Measurements from ENCODE around the gene TTPAL.

TTPAL gene

DNA sequence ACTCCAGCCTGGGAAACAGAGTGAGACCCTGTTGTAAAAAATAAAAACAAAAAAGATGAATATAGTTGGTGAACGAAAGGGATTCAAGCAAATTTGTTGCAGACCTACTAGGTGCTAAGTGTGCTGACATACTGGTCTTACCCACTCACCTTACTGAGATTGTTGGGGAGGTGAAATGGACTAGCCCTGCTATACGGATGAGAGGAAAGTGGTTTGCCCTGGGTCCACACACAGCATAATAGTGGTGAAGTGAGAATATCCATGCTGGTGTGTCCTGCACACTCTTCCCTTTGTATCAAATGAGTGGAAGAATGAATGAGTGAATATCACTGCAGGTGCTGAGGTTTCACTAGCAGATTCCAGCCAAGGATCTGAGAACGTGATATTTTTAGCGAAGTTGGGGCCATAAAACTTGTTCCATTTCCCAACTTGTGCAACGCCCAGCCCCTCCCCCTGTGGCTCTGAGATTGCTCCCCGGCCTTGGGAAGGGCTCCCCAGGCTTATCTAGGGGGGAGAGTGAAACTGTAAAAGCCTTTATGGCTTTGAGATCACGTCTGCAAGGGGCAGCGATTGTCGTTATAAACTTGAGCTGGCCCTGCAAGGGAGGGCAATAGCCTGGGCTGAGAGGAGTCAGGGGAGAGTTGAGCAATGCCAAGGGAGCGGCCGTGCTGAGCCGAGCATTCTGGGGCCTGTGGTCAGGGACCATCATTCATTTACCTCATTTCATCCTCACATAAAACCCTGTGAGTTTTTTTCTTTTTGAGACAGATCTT lies 33.2 kb upstream of the TTPAL start:
- DNase-seq = no peak

DNA sequence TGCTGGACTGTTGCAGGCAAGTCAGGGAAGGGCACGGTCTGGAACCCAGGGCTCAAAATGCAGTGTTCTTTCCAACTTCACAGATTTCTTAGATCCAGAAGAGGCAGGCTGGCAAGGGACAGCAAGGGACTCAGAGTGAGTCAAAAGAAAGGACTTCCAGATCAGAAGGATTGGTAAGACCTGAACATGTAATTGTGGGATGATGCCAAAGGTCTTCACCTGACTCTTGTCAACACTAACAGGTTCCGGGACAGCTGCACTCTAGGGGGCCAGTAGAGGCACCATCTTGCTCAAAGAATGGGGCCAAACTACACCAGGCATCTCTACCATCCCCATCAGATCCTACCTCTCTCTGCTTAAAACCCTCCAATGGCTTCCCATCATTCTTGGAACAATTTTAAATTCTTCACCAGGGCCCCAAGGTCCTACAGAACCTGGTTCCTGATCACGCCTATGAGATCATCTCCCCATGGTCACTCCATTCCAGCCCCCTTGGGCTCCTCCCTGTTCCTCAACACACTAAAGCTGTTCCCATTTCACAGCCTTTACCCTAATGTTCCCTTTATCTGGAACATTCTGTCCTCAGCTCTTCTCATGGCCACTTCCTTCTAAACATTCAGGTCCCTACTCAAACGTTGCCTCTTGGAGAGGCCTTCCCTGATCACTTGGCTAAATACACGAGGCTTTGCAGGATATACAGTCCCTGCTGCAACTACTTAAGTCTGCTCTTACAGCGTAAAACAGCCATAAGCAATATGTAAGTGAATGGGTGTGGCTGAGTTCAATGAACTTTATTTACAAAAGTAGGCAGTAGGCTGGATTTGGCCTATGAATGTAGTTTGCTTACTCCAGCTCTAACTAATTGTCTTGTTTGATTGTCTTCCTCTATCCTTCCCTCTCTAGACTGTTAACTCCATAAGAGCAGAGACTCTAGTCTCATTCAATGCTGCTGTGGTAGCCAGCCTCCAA lies 29.6 kb upstream of the TTPAL start:
- DNase-seq = no peak

DNA sequence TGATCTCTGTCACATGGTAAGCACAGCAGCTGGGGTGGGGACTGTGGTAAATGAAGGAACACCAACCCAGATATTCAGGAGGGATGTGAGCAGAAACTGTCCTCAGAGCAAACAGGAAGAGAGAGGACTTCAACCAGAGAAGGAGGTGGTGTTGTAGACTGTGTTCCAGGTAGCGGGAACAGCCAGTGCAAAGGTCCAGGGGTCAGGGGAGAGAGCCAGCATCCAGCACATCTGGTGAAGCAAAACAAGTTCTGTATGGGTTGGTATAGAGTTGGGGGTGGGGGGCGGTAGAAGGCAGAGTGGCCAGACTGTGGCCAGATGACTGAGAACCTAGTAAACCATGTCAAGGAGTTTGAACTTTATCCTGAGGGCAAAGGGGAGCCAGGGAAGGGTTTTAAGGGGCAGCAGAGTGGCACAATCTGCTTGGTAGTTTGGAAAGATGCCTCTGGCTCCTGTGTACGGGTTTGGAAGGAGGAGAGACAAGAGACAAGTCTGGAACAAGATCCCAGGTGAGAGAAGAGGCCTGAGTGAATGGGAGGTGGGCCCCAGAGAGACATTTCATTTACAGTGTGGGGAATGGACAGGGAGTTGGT lies 27.8 kb upstream of the TTPAL start:
- no peak for DNase-seq

DNA sequence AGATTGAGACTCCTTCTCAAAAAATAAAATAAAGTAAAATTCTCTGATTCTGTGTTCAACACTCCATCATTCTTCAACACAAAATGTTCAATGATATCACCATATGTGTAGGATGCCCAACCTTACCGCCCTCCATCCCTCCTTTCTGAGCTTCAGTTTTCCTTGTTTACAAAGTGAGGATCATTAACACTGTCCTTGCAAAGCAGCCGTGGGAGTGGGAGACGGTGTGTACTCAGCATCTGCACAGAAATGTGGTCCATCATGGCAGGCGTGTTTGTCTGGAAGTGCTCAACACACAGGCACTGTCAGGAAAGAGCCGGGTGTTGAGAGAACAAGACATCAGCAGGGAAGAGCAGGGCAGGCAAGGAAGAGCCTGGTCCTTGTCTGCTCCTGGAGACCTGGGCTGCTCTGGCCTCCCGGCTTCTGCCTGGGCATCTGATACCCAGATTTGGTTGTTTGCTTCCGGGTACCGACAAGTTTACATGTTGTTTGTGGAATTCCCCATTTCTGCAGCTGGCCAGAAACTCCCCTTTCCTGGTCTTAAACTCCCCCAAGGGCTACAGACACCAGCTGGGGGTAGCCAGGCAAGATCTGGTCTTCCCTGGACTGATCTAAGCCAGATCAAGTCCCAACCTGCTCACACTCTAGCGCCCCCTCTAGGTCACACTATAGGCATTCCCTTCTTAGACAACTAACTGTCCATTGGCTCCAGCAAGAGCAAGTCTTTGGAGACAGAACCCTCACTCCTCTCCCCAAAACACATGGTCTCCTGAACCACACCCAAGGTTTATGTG lies 26.7 kb upstream of the TTPAL start:
- peak; percentile 34 for DNase-seq

DNA sequence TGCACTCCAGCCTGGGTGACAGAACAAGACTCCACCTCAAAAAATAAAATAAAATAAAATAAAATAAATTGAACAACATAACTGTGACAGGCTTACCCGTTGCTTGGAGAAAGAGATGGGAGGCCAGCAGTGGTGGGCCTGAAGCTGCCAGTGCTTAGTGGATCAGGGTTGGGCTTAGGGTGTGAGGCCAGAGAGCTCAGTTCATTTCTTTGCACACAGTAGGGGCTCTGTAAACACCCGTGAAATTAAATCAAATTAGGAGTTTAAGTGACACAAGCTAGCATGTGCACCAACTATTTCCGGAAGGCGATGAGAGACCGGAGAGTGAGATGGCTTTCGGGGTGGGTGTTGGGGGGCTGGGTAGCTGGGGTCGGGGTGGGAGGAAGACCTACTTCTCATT lies 25.8 kb upstream of the TTPAL start:
- DNase-seq = no peak

DNA sequence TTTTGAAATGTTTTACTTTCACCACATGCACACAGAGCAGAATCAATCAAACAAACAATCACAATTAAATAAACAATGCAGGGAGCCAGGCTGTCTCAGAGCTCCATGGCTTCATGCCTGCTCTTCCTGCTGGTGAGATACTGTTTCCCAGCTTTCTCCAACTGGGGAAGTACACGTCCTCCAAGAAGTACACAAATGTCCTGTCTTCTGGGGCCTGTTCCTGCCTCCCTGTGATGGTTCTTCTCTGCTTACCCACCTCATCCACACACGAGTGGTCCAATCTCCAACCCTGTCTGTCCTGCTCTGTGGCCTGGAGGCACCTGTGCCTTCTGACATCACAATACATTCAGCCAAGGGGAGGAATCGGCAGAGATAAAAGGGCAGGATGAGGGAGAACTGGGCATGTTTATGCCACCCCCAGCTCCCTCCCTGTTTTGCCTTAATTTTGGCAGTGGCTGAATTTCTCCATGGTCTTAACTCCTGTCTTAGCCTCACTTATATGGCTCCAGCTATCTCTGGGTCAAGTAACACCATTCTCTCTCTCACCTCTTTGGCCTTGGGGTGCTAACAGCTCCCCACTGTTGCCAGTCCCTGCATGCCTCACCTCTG lies 25.3 kb upstream of the TTPAL start:
- DNase-seq = no peak

DNA sequence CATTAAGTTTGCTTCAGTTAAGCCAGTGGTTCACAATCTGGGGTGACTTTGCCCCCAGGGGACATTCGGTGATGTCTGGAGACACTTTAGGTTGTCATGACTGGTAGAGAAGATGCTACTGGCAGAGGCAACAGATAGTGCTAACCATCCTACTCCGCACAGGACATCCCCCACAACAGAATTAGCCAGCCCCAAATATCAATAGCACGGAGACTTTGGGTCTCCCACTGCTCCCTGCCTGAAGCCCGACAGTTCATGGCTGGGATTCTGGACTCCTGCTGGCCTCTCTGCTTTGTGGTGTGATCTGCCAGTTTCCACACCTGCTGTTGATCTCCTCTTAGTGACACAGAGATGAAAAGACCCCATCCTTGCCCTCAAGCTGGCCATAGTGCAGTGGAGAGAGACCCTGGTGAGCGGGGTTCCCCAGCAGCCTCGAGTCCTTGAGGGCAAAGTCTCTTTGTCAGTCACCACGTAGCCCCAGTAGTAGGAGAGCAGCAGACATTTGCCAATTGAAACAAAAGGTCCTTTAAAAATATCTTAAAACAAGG lies 24.7 kb upstream of the TTPAL start:
- DNase-seq = no peak

DNA sequence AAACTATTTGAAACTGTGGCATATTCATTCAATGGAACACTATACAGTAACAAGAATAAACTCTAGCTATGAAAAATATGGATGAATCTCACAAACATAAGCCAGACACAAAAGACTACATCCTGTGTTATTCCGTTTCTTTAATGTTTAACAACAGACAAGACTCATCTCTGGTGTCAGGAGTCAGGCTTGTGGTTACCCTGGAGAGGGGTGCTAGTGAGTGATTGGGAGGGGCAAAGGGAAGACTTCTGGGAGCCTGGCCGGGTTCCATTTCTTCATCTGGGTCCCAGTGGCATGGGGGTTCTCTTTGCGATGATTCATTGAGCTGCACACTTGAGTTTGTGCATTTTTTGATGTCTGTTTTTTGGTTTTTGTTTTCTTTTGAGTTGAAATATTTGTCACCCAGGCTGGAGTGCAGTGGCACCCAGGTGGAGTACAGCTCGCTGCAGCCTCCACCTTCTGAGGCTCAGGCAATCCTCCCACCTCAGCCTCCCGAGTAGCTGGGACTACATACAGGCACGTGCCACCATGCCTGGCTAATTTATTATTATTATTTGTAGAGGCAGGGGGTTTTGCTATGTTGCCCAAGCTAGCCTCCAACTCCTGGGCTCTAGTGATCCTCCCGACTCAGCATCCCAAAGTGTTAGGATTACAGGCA lies 21.2 kb upstream of the TTPAL start:
- DNase-seq = no peak

DNA sequence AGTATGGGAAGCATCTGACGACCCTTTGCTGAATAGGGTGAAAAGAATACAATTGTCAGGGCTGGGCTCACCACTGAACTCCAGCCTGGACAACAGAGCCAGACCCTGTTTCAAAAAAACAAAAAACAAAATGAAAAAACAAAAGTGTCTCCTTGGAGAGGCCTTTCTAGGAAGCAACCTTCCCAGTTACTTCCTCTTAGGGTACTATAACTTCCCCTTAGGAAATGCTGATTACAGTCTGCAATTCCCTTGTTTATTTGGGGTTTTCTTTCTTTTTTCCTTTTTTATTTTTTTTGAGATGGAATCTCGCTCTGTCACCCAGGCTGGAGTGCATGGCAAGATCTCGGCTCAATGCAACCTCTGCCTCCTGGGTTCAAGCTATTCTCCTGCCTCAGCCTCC lies 20.5 kb upstream of the TTPAL start:
- DNase-seq = no peak

DNA sequence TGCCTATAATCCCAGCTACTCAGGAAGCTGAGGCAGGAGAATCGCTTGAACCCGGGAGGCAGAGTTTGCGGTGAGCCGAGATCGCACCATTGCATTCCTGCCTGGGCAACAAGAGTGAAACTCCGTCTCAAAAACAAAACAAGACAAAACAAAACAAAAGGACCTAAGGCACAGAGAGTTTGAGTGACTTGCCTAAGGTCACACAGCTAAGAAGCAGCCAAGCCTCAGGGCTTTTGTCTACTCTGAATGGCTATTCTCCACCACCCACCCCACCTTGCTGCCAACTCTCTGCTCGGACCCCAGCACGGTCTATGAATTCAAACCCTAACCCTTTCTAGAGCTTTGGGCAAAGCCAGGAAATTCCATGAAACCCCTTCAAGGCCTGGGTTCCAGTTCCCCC lies 19.1 kb upstream of the TTPAL start:
- no peak for DNase-seq

DNA sequence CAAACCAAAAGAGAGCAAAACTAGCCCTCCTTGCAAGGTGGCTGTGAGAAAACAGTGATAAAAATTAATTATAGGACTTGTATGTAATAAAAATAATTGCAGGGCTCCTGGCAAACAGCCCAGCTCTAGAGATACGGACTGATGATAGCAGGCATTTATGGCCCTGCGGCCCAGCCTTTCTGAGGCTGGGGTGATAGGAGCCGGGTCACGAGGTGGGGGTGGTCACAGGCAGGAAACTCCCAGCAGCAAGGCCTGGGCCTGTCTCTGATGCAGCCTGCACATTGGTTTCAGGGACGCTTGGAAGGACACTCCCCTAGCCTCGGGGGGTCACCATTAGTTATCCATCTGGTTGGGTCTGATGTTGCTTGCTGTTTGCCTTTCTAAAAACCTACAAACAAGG lies 18.7 kb upstream of the TTPAL start:
- DNase-seq = no peak

DNA sequence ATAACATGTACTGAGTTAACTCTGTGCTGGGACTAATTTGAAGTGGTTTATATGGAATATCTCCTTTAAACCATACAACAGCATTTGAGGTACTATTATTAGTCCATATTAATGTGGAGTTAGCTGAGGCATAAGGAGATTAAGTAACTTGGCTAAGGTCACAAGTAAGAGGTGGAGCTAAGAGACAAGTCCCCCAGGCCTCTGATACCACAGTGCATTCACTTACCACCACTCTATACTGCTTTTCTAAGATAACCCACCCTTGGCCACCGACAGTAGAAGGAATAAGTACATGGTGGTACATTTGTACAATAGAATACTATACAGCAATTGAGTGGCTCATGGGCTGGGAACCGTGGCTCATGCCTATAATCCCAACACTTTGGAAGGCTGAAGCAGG lies 16.4 kb upstream of the TTPAL start:
- DNase-seq = no peak

DNA sequence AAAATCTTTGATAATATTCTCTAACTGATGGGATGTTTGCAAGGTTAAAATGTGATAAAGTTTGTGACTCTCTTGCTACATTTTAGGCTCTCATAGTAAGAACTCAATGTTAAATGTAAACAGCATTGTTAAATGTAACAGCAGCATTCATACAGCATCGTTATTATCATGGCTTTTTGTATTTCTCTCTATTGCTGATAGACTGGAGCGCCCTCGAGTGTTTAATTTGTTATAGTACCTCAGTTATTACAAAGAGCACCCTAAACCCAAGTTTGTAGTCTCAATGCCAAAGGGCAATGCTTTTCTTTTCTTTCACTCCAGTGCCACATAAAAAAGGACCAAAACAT lies 14.9 kb upstream of the TTPAL start:
- no peak for DNase-seq

DNA sequence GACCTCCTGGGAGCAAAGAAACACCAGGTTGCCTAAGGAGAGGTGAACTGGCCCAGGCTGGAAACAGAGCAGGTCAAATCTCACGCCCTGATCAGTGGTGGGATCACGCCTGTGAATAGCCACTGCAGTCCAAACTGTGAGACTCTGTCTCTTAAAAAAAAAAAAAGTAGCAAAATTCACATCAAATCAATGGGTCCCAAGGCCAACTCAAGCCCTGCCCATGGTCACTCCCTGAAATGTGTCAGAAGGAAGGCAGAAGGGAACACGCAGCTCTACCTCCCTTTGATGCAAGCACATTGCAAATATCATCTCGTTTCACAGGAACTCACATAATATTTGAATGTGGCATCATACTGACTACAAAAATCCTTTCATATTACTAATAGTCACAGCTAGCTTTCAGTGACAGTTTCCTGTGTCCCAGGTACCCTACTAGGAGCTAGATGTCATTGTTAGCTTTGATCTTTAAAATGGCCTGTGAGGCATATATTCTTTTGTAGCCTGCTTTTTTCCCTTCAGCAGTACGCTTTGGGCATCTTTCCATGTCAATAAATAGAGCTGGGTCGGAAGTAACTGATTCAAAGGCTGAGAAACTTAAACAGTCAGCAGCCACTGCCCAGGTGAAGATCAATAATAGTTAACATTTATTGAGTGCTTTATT lies 14.4 kb upstream of the TTPAL start:
- no peak for DNase-seq

DNA sequence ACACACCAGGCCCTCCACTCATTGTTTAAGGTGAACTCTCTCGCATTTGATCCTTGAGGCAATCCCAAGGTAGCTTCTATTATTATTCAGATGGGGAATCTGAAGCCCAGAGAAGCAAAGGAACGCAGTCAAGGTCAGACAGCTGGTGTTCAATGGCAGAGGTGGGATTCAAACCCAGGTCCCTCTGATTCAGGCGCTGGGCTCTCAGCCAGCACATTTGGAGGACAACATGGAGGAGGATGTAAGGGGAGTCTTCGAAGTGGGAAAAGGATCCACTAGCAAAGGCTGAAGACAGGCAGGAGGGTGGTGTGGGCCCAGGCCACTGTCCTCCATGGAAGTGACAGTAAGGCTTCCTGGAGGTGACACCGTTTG lies 13.9 kb upstream of the TTPAL start:
- no peak for DNase-seq

DNA sequence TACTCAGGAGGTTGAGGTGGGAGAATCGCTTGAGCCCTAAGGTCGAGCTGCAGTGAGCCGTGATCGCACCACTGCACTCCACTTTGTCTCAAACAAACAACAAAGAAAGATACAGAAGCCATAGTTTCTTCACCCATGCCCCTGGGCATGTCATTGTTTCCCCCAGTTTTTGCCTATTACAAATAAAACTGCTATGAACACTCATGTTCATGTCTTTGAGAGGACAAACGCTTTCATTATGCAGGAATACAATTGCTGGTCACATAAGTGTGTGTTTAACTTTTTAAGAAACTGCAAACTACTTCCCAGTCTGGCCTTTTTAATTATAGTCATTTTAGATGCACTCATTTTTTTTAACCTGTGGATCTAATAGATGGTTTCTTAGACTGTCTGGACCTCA lies 12.2 kb upstream of the TTPAL start:
- DNase-seq = no peak

DNA sequence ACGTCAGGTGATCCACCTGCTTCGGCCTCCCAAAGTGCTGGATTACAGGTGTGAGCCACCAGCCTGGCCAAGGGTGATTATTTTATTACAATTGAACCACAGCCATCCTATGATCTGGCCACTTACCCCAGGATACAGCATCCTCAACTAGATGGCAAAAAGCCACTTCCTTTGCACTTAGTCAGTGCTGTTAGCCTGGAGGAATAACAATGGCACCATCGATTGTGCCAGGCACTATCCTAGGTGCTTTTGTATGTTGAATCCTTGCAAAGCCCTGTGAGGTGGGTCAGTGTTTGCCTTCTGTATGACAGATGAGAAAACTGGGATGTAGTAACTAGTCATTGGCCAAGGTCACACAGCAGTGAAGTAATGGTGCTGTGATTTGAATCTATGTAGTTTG lies 11.2 kb upstream of the TTPAL start:
- no peak for DNase-seq

DNA sequence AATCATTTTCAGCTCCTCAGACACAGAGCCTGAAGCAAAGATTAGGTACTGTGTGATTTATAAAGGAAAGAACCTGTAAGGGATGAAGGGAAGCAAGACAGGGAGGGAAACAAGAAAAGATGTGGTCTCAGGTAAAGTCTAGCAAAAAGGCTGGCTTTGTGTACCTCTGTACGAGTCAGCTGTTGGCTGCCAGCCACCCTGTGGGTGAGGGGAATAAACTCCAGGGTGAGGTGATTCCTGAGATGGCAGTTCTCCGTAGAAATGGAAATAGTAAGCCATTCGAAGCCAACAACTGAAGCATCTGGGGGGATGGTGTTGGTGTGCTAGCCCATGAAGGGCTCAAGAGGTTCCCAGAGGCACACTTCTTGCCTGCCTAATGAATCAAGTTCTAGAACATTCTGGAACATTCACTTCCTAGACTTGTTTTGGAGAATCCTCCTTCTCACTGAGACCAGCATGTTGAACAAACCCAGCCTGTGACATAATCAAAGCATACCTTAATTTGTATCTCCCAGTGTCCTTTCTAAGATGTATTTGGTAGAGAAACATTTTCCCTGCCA lies 10.6 kb upstream of the TTPAL start:
- no peak for DNase-seq

DNA sequence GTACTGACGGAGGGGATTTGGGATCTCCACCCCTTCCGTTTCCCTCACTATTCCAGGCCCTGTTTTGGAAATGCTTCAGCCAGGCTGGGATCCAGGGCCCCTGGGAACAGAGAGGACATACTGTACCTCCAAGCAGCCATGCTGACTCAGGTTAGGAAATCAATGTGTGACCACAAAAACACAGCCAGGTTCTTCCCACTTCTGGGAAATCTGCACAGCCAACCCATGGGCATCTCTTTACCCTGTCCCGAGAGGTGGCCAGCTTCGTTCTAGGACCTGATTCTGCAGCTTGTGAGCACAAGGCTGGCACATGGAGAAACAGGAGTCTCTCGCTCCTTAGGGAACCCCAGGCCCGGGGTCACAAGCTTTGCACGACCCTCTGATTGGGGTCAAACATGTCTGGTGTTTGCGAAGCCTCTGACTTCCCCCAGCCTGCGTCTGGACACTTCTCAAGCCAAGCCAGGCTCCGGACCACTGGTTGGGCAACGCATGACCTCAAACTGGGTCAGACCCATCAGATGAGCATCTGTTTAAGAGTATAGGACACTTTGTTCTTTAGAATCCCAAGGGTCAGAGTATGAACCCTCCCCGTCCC lies 8.3 kb upstream of the TTPAL start:
- DNase-seq = no peak

DNA sequence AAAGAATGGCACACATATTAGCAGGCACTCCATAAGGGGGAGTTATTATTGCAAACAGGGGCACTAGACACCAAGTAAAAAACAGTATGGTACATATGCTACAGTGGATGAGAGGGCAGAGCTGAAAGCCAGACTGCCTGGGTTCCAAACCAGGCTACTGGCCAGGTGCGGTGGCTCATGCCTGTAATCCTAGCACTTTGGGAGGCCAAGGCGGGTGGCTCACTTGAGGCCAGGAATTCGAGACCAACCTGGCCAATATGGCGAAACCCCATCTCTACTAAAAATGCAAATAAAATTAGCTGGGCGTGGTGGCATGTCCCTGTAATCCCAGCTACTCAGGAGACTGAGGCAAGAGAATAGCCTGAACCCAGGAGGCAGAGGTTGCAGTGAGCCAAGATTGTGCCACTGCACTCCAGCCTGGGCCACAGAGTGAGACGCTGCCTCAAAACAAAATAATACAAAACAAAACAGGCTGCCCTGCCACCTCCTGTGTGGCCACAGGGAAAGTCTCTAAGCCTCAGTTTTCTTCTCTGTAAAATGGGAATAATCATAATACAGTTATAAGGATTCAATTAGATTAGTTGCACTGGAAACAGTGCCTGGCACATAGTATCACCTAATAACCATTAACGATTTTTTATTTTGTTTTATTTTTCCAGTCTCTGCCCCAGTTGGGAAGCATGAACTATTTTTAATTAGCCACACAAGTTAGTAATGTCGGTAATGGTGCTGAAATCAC lies 7.5 kb upstream of the TTPAL start:
- no peak for DNase-seq
